Fibroblast of skin of right quadriceps (primary cell): ENCODE measurements around the gene SLC38A3.
"Not testable (repeated sequence)": the region's sequence is repeated elsewhere in the genome, so short reads cannot be mapped to it uniquely, and the experiment has no call there.

Source experiments
- DNase-seq: peaks from one replicate; pipeline ENCODE4 v3.0.0-alpha.2; 2013

Gene SLC38A3

GRCh38 chr3:50211930-50212329 is 6.9 kb downstream of the SLC38A3 start:
- DNase-seq: peak; percentile 53

- no peak for DNase-seq
Observed at GRCh38 chr3:50212502-50212901, 7.4 kb downstream of the SLC38A3 start.

DNA sequence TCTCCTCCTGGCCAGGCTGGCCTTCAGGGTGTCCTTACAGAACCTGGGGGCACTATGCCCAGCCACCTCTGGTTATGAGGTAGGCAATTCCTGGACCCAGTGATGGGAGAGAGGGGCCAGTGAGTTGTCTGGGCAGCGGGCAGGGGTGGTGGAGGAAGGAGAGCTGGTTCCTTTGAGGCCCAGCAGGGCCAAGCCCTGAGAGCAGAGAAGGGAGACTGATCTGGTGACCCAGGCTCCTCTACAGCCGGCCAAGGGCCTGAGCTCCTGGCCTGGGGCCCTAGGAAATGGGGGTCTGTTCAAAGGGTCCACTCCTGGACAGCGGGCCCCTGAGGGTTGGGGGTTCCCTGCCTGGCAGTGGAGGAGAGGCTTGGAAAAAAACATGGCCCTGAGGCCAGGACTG is 7.9 kb downstream of the SLC38A3 start:
- DNase-seq: no peak

- DNase-seq: no peak
Observed at GRCh38 chr3:50213373-50213772, 8.3 kb downstream of the SLC38A3 start.

- no peak for DNase-seq
Observed at GRCh38 chr3:50214824-50215223, 9.8 kb downstream of the SLC38A3 start.

- no peak for DNase-seq
Observed at GRCh38 chr3:50215529-50215928, 10.5 kb downstream of the SLC38A3 start.

GRCh38 chr3:50217681-50218080 is 12.6 kb downstream of the SLC38A3 start:
- DNase-seq: no peak

DNA sequence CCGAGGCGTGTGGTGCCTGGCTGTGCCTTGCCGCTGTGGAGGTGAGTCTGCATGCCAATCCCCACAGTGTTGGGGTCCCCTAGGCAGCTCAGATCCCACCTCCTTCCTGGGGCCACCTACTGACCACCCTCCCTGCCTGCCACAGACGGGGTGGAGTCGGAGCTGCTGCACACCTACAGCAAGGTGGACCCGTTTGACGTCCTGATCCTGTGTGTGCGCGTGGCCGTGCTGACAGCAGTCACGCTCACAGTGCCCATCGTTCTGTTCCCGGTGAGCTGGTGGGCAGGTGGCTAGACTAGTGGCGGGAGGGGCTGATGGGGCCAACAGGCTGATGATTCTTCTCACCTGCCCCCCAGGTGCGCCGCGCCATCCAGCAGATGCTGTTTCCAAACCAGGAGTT is 13.4 kb downstream of the SLC38A3 start:
- DNase-seq: no peak

GRCh38 chr3:50219285-50219684 is 14.2 kb downstream of the SLC38A3 start:
- no peak for DNase-seq

- DNase-seq: no peak
Observed at GRCh38 chr3:50220109-50220508, 15.0 kb downstream of the SLC38A3 start.

DNA sequence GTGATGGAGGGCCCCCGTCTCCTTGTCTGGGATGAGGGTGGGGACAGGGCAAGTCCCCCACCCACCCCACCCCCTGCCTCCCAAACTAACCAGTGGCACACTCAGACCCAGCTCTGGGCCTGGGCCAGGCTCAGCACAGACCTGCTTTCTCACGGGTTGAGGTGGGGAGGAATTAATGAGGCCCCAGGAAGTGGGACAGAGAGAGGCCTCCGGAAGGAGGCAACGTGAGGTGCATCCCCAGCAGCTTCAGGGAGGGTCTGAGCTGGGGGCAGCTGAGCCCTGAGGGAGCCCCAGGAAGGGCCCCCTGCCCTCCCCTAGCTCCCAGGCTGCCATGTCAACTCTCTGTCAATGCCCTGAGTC is 16.0 kb downstream of the SLC38A3 start:
- DNase-seq: no peak

- no peak for DNase-seq
Observed at GRCh38 chr3:50221411-50222168, 16.5 kb downstream of the SLC38A3 start.

DNA sequence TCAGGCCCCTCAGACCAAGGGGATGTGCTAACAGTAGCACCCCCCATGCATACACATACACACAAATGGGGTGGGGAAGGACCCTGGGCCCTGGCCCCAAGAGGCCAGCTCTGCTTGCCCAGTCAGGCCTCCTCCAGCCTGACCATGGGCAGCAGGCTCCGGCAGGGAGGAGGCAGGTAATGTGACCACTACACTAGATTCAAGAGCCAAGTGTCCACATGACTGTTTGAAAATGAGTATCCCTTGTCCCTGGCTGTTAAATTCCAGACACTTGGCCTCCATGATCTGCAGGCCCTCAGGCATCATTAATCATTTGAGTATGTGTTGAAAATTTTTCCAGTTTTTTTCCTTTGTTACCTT is 17.1 kb downstream of the SLC38A3 start:
- no peak for DNase-seq

GRCh38 chr3:50224639-50225038 is 19.6 kb downstream of the SLC38A3 start:
- DNase-seq: no peak

DNA sequence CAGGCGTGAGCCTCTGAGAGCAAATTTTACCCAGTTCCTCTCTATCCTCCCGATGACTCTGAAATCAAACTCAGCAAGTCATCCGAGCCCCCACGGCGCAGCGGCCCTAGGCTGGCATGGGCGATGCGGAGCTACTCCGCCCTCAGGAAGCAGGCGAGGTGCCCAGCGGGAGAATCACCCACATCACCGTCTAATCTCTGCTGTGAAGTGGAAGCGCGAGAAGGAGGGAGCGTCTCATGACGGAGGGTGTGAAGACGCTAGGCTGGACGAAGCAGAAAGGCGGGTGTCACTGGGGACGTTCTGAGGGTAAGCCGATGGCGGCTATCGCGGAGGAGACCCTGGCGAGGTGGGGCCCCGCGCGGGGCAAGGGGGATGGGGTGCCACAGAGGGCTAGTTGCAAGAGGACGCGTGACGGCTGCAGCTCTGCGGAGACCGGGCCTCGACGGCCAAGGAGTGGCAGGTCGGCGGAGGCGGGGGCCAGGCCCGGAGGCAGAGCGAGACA is 21.9 kb downstream of the SLC38A3 start:
- DNase-seq: no peak

DNA sequence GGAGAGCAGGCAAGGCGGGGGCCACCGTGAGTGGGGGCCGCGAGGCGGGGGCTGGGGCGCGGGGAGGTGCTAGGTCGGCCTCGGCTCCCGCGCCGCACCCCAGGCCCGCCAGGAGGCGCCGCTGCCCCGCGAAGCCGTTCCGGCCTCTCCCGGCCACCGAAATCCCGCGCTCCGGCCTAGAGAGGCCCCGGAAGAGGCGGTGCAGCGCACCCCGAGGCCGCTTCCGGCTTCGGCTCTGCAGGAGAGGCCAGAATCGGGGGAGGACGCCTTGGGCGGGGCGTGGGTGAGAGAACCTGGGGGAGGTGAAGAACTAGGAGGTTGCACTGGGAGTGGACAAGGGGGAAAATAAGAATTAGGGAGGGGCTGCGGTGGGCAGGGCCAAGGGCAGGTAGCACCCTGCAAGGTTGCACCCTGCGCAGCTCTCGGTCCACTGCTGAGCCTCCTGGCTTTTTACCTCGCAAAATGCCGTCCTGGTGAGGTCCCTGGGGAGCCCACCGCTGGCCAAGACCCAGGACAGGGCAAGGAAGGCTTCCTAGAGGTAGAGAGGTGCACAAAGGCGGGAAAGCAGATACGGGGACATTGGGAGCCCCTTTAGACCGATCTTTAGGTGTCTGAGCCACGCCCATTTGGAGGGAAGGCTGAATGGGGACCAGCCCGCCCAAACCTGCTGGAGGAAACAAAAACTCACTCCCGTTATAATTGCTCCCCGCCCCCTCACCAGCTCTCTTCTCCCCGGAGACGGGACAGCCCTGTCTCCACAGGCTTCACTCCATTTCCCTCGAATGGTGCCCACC is 22.5 kb downstream of the SLC38A3 start:
- DNase-seq: peak; percentile 90

- not testable (repeated sequence) for DNase-seq
Observed at GRCh38 chr3:50228184-50228763, 23.2 kb downstream of the SLC38A3 start.

- no peak for DNase-seq
Observed at GRCh38 chr3:50229490-50229889, 24.4 kb downstream of the SLC38A3 start.

- no peak for DNase-seq
Observed at GRCh38 chr3:50230104-50230793, 25.2 kb downstream of the SLC38A3 start.

- no peak for DNase-seq
Observed at GRCh38 chr3:50230794-50231125, 25.7 kb downstream of the SLC38A3 start.

DNA sequence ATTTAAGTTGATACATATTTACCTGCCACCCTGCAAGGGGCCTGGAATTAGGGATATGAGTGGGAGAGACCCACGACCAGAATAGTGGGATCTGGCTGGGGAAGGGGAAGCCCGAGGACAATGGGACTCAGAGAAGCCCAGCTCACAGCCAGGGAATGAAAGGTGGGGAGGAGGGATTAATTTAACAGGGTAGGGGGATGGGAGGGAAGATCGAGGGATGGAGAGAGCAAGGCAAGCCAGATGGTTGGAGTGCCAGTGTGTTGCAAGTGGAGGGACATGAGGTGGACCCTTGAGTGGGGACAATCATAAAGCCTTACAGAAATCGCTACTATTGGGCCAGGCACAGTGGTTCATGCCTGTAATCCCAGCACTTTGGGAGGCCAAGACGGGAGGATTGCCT is 26.5 kb downstream of the SLC38A3 start:
- DNase-seq: no peak

GRCh38 chr3:50232303-50232702 is 27.2 kb downstream of the SLC38A3 start:
- DNase-seq: no peak

DNA sequence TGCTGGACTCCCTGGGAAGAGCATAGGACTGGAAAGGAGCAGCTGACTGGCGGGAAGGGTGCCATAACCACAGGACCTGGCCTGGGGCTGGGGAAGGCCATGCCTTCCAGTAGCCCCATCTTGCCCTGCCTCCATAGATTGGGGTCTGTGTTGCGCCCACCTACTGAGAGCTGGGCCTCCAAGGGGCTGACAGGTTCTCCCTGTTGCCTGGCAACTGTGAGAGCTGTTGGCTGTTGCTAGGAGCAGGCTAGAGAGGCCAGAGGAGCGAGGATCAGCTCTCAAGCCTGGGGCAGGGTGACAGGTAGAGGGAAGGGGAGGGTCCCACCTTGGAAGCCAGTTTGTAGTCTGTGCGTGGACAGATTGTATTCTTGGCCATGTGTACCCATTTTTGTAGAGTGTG is 28.1 kb downstream of the SLC38A3 start:
- DNase-seq: no peak
